GM12874 (cell line): Measurements from ENCODE around the gene FBXO27.

ENCODE experiments used
- TF ChIP-seq, protein P1 (sequence below): IDR thresholded peaks from 2 replicates; pipeline ENCODE4 v1.5.1; 2011; ENCODE audit warnings: low read depth, mild to moderate bottlenecking, control low read depth, low read length, moderate library complexity; ENCODE audit not compliant: insufficient read depth

The FBXO27 gene

GRCh38 chr19:39053276-39054090, 21.1 kb upstream of the FBXO27 start:
- TF ChIP-seq, protein P1, sequence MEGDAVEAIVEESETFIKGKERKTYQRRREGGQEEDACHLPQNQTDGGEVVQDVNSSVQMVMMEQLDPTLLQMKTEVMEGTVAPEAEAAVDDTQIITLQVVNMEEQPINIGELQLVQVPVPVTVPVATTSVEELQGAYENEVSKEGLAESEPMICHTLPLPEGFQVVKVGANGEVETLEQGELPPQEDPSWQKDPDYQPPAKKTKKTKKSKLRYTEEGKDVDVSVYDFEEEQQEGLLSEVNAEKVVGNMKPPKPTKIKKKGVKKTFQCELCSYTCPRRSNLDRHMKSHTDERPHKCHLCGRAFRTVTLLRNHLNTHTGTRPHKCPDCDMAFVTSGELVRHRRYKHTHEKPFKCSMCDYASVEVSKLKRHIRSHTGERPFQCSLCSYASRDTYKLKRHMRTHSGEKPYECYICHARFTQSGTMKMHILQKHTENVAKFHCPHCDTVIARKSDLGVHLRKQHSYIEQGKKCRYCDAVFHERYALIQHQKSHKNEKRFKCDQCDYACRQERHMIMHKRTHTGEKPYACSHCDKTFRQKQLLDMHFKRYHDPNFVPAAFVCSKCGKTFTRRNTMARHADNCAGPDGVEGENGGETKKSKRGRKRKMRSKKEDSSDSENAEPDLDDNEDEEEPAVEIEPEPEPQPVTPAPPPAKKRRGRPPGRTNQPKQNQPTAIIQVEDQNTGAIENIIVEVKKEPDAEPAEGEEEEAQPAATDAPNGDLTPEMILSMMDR: no peak

DNA sequence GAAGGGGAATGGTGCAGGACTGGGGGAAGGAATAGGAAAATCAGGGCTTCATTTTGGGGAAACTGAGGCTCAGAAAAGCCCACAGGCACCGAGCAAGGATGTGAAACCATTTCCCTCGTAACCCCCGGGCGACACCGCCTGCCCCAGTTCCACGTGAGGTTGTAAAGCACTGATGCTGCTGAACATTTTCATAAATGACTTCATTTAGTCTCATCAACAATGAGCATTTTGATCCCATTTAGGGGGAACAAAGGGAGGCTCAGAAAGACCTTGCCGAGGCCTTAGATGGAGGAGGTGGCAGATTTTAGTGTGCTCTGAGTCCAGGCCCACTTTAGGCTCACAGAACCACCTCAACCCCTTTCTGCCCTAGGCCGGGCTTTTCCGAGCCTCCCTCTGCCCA, 20.5 kb upstream of the FBXO27 start:
- TF ChIP-seq, protein P1: no peak

- TF ChIP-seq, protein P1: peak; percentile 92
These were observed 19.9 kb upstream of the FBXO27 start for GRCh38 chr19:39052243-39052746.

DNA sequence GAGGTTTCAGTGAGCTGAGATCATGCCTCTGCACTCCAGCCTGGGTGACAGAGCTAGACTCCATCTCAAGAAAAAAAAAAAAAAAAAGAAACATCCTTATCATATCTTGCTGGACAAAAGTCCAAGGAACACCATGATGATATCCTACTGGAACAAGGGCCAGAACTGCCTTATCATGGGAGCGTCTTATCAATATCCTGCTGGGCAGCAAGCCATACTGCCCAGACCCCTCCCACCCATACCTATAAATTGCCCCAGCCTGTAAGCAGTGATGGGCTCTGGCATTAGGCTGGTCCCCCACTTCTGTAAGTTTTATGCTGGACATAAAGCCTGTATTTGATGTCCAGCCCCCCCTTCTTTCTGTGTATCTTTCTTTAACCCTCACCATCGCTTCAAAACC, 14.7 kb upstream of the FBXO27 start:
- TF ChIP-seq, protein P1: no peak

GRCh38 chr19:39046037-39046821, 13.9 kb upstream of the FBXO27 start:
- TF ChIP-seq, protein P1: no peak

DNA sequence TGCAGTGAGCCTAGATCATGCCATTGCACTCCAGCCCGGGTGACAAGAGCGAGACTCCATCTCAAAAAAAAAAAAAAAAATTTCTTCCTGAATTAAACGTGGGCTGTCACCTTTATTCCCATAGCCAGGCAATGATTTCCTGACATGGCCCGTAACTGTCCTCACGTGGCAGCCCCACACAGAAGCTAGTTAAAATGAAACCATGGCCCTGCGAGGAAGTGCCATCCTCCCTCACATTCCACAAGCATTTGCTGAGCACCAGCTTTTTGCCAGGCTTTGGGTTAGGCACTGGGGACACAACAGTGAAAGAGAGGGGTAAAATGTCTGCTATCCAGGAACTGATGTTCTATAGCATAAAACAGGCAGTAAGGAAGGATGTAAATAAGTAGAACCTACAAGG, 13.2 kb upstream of the FBXO27 start:
- TF ChIP-seq, protein P1: no peak

GRCh38 chr19:39038098-39038497, 5.7 kb upstream of the FBXO27 start:
- TF ChIP-seq, protein P1: no peak
